Skeletal muscle tissue (tissue), 4 donors: ENCODE measurements around the gene TNNT1. TPM values are rescaled to one million over a fixed set of nuclear protein-coding genes. Genes with fewer than 3 reads are reported as not detected.
A peak's percentile ranks its signal among the peaks of the same experiment; 100 is the strongest.

Experiments
- H3K27ac ChIP-seq: one replicate; pipeline ENCODE4 v1.7.0; 2013; ENCODE audit warnings: mild to moderate bottlenecking, low read depth, low read length, inconsistent platforms
- H3K27me3 ChIP-seq, 3 donors: one replicate each; pipeline ENCODE4 v1.7.0; 2013; ENCODE audit warnings: low read length in 3 of 3; ENCODE audit not compliant: control insufficient read depth in 3 of 3, insufficient read depth in 3 of 3
- H3K36me3 ChIP-seq, 3 donors: one replicate each; pipeline ENCODE4 v1.7.0; 2013; ENCODE audit warnings: low read length in 3 of 3; ENCODE audit not compliant: control insufficient read depth in 3 of 3, insufficient read depth in 3 of 3
- H3K4me1 ChIP-seq, 3 donors: one replicate each; pipeline ENCODE4 v1.7.0; 2013; ENCODE audit warnings: low read length in 3 of 3, mild to moderate bottlenecking in 3 of 3; ENCODE audit not compliant: control insufficient read depth in 3 of 3, insufficient read depth in 3 of 3
- H3K4me3 ChIP-seq, 3 donors: one replicate each; pipeline ENCODE4 v1.7.0; 2013; ENCODE audit warnings: low read length in 3 of 3
- H3K9ac ChIP-seq, 3 donors: one replicate each; pipeline ENCODE4 v1.7.0; 2013; ENCODE audit warnings: low read length in 3 of 3, mild to moderate bottlenecking in 3 of 3, moderate library complexity in 2 of 3, low read depth in 1 of 3
- H3K9me3 ChIP-seq, 3 donors: one replicate each; pipeline ENCODE4 v1.7.0; 2013; ENCODE audit warnings: low read length in 3 of 3; ENCODE audit not compliant: control insufficient read depth in 3 of 3
- total RNA-seq: library from RNA; depleted of rRNA; stranded (reverse); fragments of >200 nt; gene quantifications from one replicate; pipeline ENCODE4 v1.2.3, GENCODE V29; 2014
- donor health status: Osteomylitis.

Gene TNNT1
- total RNA-seq, 1 donor from 2014 or later = 540 TPM

DNA sequence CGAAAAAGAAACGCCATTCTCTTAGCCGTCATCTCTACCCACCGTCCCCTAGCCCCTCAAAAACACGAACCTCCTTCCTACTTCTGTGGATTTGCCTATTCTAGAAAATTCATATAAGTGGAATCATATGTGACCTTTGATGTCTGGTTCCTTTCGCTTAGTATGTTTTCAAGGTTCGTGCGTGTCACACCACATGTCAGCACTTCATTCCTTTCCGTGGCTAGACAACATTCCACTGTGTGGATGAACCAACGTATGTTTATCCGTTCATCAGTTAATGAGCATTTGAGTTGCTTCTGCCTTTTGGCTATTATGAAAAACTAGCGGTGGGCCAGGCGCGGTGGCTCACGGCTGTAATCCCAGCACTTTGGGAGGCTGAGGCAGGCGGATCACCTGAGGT is 17.6 kb downstream of the TNNT1 start:
- Histone ChIP-seq H3K4me3 (no peak overlapping the region), H3K27ac (no peak overlapping the region), H3K9me3 (no peaks in the 10 kb centered on the region), H3K9ac (no peak overlapping the region), H3K36me3 (peaks cover 3 to 19% (median 7%) of the 10 kb centered on the region in 3 donors), H3K27me3 (peaks cover 5 to 10% (median 8%) of the 10 kb centered on the region in 3 donors), H3K4me1 (peaks cover 0 to 7% (median 3%) of the 10 kb centered on the region in 3 donors)

DNA sequence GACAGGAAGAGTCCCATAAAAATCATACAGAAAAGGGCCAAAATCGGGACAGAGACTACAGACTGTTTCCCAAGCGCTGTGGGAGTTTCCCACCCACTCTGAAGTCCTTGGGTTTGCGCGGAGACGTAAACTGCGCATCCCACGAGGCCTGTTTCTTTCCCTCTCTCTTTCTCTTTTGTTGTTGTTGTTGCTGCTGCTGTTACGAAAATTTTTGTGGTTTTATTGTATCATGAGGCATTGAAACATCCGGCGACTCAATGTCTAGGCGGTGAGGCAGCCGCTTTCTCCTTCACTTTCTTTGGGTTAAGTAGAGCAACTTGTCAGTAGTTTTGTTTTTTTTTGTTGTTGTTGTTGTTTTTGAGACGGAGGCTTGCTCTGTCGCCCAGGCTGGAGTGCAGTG is 30.0 kb downstream of the TNNT1 start:
- no peaks in the 10 kb centered on the region for H3K9me3 ChIP-seq
- peak overlapping the region; percentile 73 to 93 (median 80) for H3K4me3 ChIP-seq
- peak overlapping the region in 1 of 3 donors; percentile 63 for H3K9ac ChIP-seq
- H3K27ac ChIP-seq = peak overlapping the region; percentile 57
- H3K4me1 ChIP-seq = peaks cover 29 to 38% (median 34%) of the 10 kb centered on the region in 3 donors
- H3K27me3 ChIP-seq = peaks cover 0 to under 1% (median 0%) of the 10 kb centered on the region in 3 donors
- no peaks in the 10 kb centered on the region for H3K36me3 ChIP-seq

GRCh38 chr19:55118401-55118991 is 30.5 kb downstream of the TNNT1 start:
- peak overlapping the region; percentile 57 for H3K27ac ChIP-seq
- H3K9ac ChIP-seq = peak overlapping the region; percentile 7 to 63 (median 55)
- peak overlapping the region; percentile 73 to 93 (median 80) for H3K4me3 ChIP-seq
- H3K36me3 ChIP-seq = no peaks in the 10 kb centered on the region
- H3K9me3 ChIP-seq = no peaks in the 10 kb centered on the region
- H3K27me3 ChIP-seq = no peaks in the 10 kb centered on the region
- peaks cover 33 to 43% (median 40%) of the 10 kb centered on the region in 3 donors for H3K4me1 ChIP-seq

DNA sequence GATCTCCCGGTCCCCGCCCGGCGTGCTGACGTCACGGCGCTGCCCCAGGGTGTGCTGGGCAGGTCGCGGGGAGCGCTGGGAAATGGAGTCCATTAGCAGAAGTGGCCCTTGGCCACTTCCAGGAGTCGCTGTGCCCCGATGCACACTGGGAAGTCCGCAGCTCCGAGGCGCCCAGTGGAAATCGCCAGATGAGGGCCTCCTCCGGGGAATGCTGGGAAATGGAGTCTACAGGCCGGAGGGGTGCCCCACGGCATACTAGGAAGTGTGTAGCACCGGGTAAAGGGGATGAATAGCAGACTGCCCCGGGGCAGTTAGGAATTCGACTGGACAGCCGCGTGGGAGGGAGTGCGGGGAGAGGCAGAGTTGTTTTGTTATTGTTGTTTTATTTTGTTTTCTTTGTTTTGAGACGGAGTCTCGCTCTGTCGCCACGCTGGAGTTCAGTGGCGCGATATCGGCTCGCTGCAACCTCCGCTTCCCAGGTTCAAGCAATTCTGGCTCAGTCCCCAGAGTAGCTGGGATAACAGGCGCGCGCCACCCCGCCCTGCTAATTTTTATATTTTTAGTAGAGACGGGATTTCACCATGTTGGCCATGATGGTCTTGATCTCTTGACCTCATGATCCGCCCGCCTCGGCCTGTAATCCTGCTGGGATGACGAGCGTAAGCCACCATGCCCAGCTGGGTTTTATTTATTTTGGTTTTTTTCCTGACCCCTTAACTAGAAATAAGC is 31.2 kb downstream of the TNNT1 start:
- Histone ChIP-seq H3K9me3 (no peaks in the 10 kb centered on the region), H3K27me3 (no peaks in the 10 kb centered on the region), H3K9ac (peak overlapping the region; percentile 55 to 79 (median 68)), H3K27ac (peak overlapping the region; percentile 57), H3K36me3 (no peaks in the 10 kb centered on the region), H3K4me3 (peak overlapping the region; percentile 73 to 93 (median 80)), H3K4me1 (peaks cover 40 to 49% (median 46%) of the 10 kb centered on the region in 3 donors)

DNA sequence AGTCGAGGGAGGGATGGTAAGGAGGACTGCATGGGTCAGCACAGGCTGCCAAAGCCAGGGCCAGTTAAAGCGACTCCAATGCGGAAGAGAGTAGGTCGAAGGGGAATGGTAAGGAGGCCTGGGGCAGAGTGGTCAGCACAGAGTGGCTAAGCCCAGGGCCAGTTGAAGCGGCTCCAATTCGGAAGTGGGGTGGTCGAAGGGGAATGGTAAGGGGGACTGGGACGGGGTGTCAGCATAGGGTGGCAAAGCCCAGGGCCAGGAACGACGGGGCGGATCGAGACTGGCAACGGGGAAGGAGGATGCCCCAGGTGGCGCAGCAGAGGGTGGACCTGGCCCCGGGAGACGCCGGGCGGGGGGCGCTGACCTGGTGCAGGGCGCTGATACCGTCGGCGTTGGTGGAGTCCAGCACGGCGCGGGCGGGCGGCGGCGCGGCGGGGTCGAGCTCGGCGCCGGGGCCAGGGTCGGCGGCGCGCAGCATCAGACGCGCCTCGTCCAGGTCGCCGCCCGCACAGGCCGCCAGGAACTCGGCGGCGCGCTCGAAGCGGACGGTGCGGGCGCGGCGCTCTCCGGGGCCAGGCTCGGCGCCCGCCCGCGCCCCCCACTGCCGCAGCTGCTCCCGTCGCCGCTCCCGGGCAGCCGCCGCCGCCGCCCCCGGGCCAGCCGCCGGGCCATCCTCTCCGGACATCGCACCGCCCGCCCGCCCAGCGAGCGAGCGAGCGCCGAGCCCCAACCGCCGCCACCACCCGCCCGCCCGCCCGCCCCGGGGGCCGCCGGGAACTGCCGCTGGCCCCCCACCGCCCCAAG is 31.9 kb downstream of the TNNT1 start, which contains the start of gene PPP1R12C:
TSS of gene PPP1R12C (minus strand) at position 779 of the 804 bp plus-strand sequence. CDS start at position 685, 94 bp downstream.
- Histone ChIP-seq H3K9ac (peak within 1 kb of the TSS; percentile 73 to 92 (median 89)), H3K36me3 (no peaks in the 10 kb centered on the region), H3K4me3 (peak within 1 kb of the TSS; percentile 91 to 94 (median 93)), H3K27ac (peak within 1 kb of the TSS; percentile 86), H3K27me3 (no peaks in the 10 kb centered on the region), H3K9me3 (no peaks in the 10 kb centered on the region), H3K4me1 (peaks cover 40 to 51% (median 50%) of the 10 kb centered on the region in 3 donors)

DNA sequence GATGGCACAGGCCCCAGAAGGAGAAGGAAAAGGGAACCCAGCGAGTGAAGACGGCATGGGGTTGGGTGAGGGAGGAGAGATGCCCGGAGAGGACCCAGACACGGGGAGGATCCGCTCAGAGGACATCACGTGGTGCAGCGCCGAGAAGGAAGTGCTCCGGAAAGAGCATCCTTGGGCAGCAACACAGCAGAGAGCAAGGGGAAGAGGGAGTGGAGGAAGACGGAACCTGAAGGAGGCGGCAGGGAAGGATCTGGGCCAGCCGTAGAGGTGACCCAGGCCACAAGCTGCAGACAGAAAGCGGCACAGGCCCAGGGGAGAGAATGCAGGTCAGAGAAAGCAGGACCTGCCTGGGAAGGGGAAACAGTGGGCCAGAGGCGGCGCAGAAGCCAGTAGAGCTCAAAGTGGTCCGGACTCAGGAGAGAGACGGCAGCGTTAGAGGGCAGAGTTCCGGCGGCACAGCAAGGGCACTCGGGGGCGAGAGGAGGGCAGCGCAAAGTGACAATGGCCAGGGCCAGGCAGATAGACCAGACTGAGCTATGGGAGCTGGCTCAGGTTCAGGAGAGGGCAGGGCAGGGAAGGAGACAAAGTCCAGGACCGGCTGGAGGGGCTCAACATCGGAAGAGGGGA is 32.7 kb downstream of the TNNT1 start:
- Histone ChIP-seq H3K9ac (peak overlapping the region; percentile 73 to 92 (median 89)), H3K4me1 (peaks cover 44 to 56% (median 50%) of the 10 kb centered on the region in 3 donors), H3K4me3 (peak overlapping the region; percentile 91 to 94 (median 91)), H3K36me3 (no peaks in the 10 kb centered on the region), H3K27me3 (no peaks in the 10 kb centered on the region), H3K27ac (peak overlapping the region; percentile 86), H3K9me3 (no peaks in the 10 kb centered on the region)

DNA sequence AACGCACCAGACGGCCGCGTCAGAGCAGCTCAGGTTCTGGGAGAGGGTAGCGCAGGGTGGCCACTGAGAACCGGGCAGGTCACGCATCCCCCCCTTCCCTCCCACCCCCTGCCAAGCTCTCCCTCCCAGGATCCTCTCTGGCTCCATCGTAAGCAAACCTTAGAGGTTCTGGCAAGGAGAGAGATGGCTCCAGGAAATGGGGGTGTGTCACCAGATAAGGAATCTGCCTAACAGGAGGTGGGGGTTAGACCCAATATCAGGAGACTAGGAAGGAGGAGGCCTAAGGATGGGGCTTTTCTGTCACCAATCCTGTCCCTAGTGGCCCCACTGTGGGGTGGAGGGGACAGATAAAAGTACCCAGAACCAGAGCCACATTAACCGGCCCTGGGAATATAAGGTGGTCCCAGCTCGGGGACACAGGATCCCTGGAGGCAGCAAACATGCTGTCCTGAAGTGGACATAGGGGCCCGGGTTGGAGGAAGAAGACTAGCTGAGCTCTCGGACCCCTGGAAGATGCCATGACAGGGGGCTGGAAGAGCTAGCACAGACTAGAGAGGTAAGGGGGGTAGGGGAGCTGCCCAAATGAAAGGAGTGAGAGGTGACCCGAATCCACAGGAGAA is 33.5 kb downstream of the TNNT1 start:
- H3K9me3 ChIP-seq = no peaks in the 10 kb centered on the region
- peak overlapping the region; percentile 73 to 92 (median 89) for H3K9ac ChIP-seq
- H3K4me3 ChIP-seq = peak overlapping the region; percentile 91 to 94 (median 91)
- peak overlapping the region; percentile 86 for H3K27ac ChIP-seq
- no peaks in the 10 kb centered on the region for H3K27me3 ChIP-seq
- H3K36me3 ChIP-seq = no peaks in the 10 kb centered on the region
- H3K4me1 ChIP-seq = peaks cover 45 to 57% (median 50%) of the 10 kb centered on the region in 3 donors

DNA sequence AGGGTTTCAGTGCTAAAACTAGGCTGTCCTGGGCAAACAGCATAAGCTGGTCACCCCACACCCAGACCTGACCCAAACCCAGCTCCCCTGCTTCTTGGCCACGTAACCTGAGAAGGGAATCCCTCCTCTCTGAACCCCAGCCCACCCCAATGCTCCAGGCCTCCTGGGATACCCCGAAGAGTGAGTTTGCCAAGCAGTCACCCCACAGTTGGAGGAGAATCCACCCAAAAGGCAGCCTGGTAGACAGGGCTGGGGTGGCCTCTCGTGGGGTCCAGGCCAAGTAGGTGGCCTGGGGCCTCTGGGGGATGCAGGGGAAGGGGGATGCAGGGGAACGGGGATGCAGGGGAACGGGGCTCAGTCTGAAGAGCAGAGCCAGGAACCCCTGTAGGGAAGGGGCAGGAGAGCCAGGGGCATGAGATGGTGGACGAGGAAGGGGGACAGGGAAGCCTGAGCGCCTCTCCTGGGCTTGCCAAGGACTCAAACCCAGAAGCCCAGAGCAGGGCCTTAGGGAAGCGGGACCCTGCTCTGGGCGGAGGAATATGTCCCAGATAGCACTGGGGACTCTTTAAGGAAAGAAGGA is 34.4 kb downstream of the TNNT1 start:
- Histone ChIP-seq H3K9me3 (no peaks in the 10 kb centered on the region), H3K36me3 (peaks cover 1 to 7% (median 2%) of the 10 kb centered on the region in 3 donors), H3K9ac (peak overlapping the region in 2 of 3 donors; percentile 50 to 92), H3K4me3 (peak overlapping the region in 1 of 3 donors; percentile 22), H3K27me3 (no peaks in the 10 kb centered on the region), H3K4me1 (peaks cover 45 to 57% (median 50%) of the 10 kb centered on the region in 3 donors), H3K27ac (peak overlapping the region; percentile 86)
